KMS-11 (cell line): ENCODE measurements around the gene RASGEF1B.
A peak's percentile ranks its signal among the peaks of the same experiment; 100 is the strongest.
"Not testable (repeated sequence)": the region's sequence is repeated elsewhere in the genome, so short reads cannot be mapped to it uniquely, and the experiment has no call there.

Experiments
- H2AFZ ChIP-seq: fragments of 200-600 bp; sonication (generic); 2 replicates; pipeline ENCODE4 v1.6.1; 2016; ENCODE audit warnings: antibody characterized with exemption, mixed run types, low read depth
- H3K27ac ChIP-seq: fragments of 200-600 bp; sonication (generic); 2 replicates; pipeline ENCODE4 v1.6.1; 2016; ENCODE audit warnings: mild to moderate bottlenecking, mixed run types
- H3K27me3 ChIP-seq: fragments of 200-600 bp; sonication (generic); 2 replicates; pipeline ENCODE4 v1.6.1; 2017; ENCODE audit warnings: mild to moderate bottlenecking, low read depth, mixed run types, moderate library complexity; ENCODE audit not compliant: insufficient read depth
- H3K36me3 ChIP-seq: fragments of 200-600 bp; sonication (generic); 2 replicates; pipeline ENCODE4 v1.6.1; 2017; ENCODE audit warnings: mild to moderate bottlenecking, mixed run types; ENCODE audit not compliant: insufficient read depth
- H3K4me1 ChIP-seq: fragments of 200-600 bp; sonication (generic); 2 replicates; pipeline ENCODE4 v1.6.1; 2016; ENCODE audit warnings: mild to moderate bottlenecking, low read depth, mixed run types; ENCODE audit not compliant: poor library complexity, severe bottlenecking
- H3K4me2 ChIP-seq: fragments of 200-600 bp; sonication (generic); 2 replicates; pipeline ENCODE4 v1.7.0; 2016; ENCODE audit warnings: mild to moderate bottlenecking, mixed run types
- H3K4me3 ChIP-seq: fragments of 200-600 bp; sonication (generic); IDR thresholded peaks from 2 replicates; pipeline ENCODE4 v1.6.1; 2017; ENCODE audit warnings: low read depth, low read length, mixed read lengths; ENCODE audit not compliant: insufficient read depth
- H3K79me2 ChIP-seq: fragments of 200-600 bp; sonication (generic); 2 replicates; pipeline ENCODE4 v1.6.1; 2016; ENCODE audit warnings: low read depth, mixed run types; ENCODE audit not compliant: insufficient read depth
- H3K9ac ChIP-seq: fragments of 200-600 bp; sonication (generic); 2 replicates; pipeline ENCODE4 v1.6.1; 2016; ENCODE audit warnings: mild to moderate bottlenecking, mixed run types
- H4K20me1 ChIP-seq: fragments of 200-600 bp; sonication (generic); 2 replicates; pipeline ENCODE4 v1.6.1; 2016; ENCODE audit warnings: mild to moderate bottlenecking, mixed run types; ENCODE audit not compliant: insufficient read depth
- TF ChIP-seq, protein P1 (sequence below): fragments of 200-600 bp; sonication (generic); conservative IDR thresholded peaks from 2 replicates; pipeline ENCODE4 v1.6.1; 2017; ENCODE audit warnings: low read depth, mild to moderate bottlenecking, antibody characterized with exemption, low read length, moderate library complexity, mixed read lengths

RASGEF1B gene

GRCh38 chr4:81408341-81408740 is 63.4 kb downstream of the RASGEF1B start:
- Histone ChIP-seq H2AFZ (no peak overlapping the region), H3K4me2 (no peak overlapping the region), H4K20me1 (no peaks in the 10 kb centered on the region), H3K4me1 (peaks cover 4% of the 10 kb centered on the region), H3K27me3 (no peaks in the 10 kb centered on the region), H3K4me3 (no peak overlapping the region), H3K27ac (no peak overlapping the region), H3K36me3 (no peaks in the 10 kb centered on the region), H3K79me2 (no peaks in the 10 kb centered on the region), H3K9ac (no peak overlapping the region)
- TF ChIP-seq, protein P1, sequence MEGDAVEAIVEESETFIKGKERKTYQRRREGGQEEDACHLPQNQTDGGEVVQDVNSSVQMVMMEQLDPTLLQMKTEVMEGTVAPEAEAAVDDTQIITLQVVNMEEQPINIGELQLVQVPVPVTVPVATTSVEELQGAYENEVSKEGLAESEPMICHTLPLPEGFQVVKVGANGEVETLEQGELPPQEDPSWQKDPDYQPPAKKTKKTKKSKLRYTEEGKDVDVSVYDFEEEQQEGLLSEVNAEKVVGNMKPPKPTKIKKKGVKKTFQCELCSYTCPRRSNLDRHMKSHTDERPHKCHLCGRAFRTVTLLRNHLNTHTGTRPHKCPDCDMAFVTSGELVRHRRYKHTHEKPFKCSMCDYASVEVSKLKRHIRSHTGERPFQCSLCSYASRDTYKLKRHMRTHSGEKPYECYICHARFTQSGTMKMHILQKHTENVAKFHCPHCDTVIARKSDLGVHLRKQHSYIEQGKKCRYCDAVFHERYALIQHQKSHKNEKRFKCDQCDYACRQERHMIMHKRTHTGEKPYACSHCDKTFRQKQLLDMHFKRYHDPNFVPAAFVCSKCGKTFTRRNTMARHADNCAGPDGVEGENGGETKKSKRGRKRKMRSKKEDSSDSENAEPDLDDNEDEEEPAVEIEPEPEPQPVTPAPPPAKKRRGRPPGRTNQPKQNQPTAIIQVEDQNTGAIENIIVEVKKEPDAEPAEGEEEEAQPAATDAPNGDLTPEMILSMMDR, result no peak

DNA sequence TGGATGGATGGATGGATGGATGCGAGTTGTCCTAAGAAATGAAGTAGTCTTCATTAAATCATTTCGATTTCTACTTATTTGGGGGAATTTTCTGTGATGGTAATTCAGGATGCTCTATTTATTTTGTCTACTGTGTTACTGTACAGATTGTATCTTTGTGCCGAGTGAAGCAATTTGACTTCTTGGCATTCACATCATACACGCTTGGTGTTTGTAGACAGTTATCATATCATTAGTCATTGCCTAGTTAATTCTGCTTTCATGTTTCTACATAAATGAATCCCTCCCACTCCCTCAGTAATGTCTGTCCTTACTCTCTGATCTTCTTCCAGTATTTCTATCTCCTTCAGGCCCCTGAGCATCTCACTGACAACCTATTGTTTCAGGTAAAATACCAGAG is 64.0 kb downstream of the RASGEF1B start:
- Histone ChIP-seq H3K4me3 (no peak overlapping the region), H3K4me2 (no peak overlapping the region), H2AFZ (no peak overlapping the region), H3K36me3 (no peaks in the 10 kb centered on the region), H3K79me2 (no peaks in the 10 kb centered on the region), H3K27ac (no peak overlapping the region), H4K20me1 (no peaks in the 10 kb centered on the region), H3K27me3 (no peaks in the 10 kb centered on the region), H3K4me1 (peaks cover 4% of the 10 kb centered on the region), H3K9ac (no peak overlapping the region)
- TF ChIP-seq, protein P1, result no peak

- 0 out of 2 replicates have a peak overlapping the region, but pooled peaks have one; percentile 6 for H3K4me2 ChIP-seq
- H3K36me3 ChIP-seq, H3K9ac ChIP-seq, H4K20me1 ChIP-seq, H3K4me1 ChIP-seq, H3K27ac ChIP-seq, H2AFZ ChIP-seq, H3K79me2 ChIP-seq, H3K27me3 ChIP-seq, H3K4me3 ChIP-seq: not testable (repeated sequence)
These were observed 65.2 kb downstream of the RASGEF1B start for GRCh38 chr4:81406481-81406880.

DNA sequence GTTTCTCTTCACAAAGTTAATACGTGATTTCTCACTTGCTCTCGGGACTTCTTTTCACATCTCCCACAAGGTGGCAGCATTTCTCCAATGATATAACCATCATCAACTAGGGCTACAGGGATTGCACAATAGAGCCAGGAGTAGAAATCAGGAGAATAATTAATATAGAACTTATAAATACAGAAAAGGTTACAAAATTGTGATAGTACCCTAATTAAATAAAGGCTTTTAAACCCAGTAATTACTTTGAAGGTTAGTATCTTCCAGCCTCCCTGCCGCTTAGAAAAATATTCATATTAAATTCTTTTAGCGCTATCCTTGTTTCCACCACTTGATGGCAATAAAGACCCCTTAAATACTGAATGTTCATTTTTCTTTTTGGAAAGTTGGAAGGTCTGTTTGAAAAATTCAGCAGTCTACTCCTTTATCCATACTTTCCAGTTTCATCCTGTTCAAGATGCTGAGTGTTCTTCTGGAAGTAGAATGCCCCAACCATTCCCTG is 65.8 kb downstream of the RASGEF1B start:
- H3K36me3 ChIP-seq, result no peaks in the 10 kb centered on the region
- no peak overlapping the region for H3K9ac ChIP-seq
- no peaks in the 10 kb centered on the region for H4K20me1 ChIP-seq
- H3K4me3 ChIP-seq, result no peak overlapping the region
- H3K4me1 ChIP-seq, result peaks cover 4% of the 10 kb centered on the region
- 0 out of 2 replicates have a peak overlapping the region, but pooled peaks have one; percentile 1 for H2AFZ ChIP-seq
- H3K27ac ChIP-seq, result no peak overlapping the region
- no peaks in the 10 kb centered on the region for H3K79me2 ChIP-seq
- TF ChIP-seq, protein P1, result peak; percentile 98
- no peaks in the 10 kb centered on the region for H3K27me3 ChIP-seq
- H3K4me2 ChIP-seq, result peak overlapping the region; percentile 6

DNA sequence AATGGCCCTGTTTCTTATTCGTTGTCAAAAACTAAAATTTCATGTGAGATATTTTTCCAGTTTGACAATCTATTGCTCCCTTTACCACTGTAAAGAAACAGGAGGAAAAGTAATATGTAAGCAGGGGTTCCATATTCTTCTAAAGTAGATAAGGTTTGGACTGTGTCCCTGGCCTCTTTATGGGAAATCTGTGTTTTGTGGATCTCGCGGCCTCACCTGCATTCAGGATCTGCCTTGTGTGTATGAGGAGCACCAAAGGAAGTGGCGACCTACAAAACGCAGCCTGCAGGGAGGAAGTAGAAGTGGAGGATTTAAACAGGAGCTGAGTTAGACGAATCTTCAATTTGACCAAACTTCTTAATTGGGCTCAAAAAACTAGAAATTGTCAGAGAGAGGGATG is 67.0 kb downstream of the RASGEF1B start:
- H3K4me2 ChIP-seq, result no peak overlapping the region
- H3K4me1 ChIP-seq, result peaks cover 4% of the 10 kb centered on the region
- H3K79me2 ChIP-seq, result no peaks in the 10 kb centered on the region
- no peak overlapping the region for H3K4me3 ChIP-seq
- H3K27me3 ChIP-seq, result no peaks in the 10 kb centered on the region
- H2AFZ ChIP-seq, result no peak overlapping the region
- TF ChIP-seq, protein P1, result no peak
- H3K36me3 ChIP-seq, result no peaks in the 10 kb centered on the region
- no peak overlapping the region for H3K27ac ChIP-seq
- no peaks in the 10 kb centered on the region for H4K20me1 ChIP-seq
- H3K9ac ChIP-seq, result no peak overlapping the region
